ENCODE results near the gene ARHGEF17.

GRCh38 chr11:73353422-73353821, 45.3 kb downstream of the ARHGEF17 start:
- TF ChIP-seq RAD21 (IDR thresholded peaks at IDR 0.05) (no peak), CTCF (IDR thresholded peaks at IDR 0.05; ENCODE audit: low read depth, low read length, missing input control) (no peak), TAF1 (conservative IDR thresholded peaks at IDR 0.05) (no peak)

All from liver (tissue), 3 donors.